CD4-positive, alpha-beta T cell treated with Interleukin-17A for 1 hour (primary cell): ENCODE results near the gene ELOVL1.

Experiments used
- DNase-seq: peaks from one replicate; pipeline ENCODE4 v3.0.0-alpha.2; 2020

Gene ELOVL1

DNA sequence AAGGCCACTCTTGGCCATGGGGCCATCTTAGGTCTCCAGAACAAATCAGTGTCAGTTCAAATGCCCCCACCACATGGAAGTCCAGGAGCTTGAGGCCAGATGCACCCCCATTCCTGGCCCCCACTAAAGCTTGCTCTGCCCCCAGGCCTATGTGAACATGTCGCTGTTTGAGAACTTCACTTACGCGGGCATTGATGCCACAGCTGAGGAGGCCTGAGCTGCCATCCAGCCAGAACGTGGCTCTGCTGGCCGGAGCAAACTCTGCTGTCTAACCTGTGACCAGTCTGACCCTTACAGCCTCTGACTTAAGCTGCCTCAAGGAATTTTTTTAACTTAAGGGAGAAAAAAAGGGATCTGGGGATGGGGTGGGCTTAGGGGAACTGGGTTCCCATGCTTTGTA, 45.3 kb downstream of the ELOVL1 start:
- DNase-seq = no peak

DNA sequence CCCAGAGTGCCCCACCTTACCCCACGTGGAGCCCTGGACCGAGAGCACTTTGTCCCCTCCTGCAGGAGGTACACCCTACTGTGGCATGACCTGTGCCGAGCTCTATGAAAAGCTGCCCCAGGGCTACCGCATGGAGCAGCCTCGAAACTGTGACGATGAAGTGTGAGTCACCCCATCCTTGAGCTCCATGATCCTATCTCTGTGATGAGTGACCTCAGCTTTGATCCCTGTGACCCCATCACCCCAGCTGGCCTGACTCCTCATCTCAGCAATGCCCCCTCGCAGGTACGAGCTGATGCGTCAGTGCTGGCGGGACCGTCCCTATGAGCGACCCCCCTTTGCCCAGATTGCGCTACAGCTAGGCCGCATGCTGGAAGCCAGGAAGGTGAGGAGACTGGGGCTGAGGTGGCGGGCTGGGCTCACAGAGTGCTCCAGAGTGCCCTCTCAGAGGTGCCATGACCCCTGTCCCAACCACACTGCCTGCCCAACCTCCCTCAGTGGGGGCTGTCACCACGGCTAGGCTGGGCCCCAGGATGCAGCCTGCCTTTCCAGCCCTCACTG, 46.4 kb downstream of the ELOVL1 start:
- DNase-seq = no peak

GRCh38 chr1:43319766-43320165, 48.0 kb downstream of the ELOVL1 start:
- DNase-seq = no peak

DNA sequence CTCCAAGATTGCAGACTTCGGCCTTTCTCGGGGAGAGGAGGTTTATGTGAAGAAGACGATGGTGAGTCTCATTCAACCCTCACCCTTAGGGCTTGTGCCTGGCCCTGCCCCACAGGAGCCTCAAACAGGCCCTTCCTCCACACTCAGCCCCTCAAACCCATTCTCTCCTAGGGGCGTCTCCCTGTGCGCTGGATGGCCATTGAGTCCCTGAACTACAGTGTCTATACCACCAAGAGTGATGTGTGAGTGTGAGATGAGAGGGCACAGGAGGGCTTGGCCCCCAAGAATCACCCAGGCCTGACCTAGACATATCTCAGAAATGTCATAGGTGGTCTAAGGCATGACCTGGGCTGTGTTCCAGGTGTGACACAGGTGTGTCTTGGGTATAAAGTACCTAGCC, 48.5 kb downstream of the ELOVL1 start:
- DNase-seq = no peak

DNA sequence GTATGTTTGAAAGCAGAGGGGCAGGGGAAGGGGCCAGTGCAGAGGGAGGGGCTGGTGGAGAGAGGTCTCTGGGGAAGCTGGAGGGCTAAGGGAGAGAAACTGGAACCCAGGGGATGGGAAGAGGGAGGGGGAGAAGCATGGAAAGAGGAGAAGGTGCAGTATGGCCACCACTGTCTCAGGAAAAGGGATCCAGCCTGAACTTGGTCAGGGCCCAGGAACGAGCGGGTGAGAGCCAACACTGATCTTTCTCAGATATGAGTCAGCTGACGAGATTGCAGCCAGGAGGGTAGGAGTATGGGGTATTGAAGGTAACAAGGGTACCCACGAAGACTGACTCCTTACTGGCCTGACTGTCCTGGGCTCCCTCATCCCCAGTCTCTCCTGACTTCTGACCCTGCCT, 49.0 kb downstream of the ELOVL1 start:
- DNase-seq = no peak

DNA sequence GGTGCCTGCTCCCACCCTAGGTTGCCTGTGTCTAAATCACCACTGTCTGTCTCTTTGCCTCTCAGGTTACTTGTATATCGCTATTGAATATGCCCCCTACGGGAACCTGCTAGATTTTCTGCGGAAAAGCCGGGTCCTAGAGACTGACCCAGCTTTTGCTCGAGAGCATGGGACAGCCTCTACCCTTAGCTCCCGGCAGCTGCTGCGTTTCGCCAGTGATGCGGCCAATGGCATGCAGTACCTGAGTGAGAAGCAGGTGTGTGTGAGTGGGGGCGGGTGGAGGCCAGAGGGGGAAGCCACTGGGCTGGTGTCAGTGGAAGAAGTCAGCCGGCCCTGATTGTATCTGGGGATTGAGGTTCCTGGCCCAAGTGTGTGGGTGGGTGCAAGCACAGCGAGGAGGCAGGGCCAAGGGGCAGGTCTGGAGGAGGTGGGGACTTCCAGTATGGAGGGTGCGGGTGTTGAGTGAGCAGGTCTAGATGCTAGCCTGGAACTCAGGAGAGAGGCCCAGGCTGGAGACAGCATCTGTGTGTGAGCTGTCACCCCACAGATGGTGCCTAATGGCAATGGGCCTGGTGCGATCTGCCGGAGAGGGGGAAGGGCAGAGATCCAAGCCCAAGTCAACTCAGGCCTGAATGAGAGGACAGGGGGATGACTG, 49.9 kb downstream of the ELOVL1 start:
- no peak for DNase-seq

GRCh38 chr1:43316738-43317520, 50.9 kb downstream of the ELOVL1 start:
- no peak for DNase-seq

GRCh38 chr1:43315963-43316737, 51.7 kb downstream of the ELOVL1 start:
- DNase-seq = no peak

- DNase-seq = no peak
These were observed 52.3 kb downstream of the ELOVL1 start for GRCh38 chr1:43315481-43315880.

DNA sequence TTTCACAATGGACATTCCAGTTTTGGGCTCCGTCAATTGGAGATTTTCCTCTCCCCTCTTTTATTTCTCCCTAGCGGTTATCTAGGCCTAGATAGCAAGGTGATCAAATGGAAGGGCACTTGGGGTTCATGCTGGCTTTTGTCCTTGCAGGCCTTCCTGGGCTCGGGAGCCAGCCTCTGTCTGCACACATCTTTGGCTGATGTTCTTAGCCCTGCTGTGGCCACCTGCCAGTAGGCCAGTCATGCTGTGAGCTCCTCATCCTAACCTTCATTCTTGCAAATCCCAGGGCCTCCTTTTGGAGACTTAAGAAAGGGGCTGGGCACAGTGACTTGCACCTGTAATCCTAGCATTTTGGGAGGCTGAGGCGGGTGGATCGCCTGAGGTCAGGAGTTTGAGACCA, 53.6 kb downstream of the ELOVL1 start:
- no peak for DNase-seq

DNA sequence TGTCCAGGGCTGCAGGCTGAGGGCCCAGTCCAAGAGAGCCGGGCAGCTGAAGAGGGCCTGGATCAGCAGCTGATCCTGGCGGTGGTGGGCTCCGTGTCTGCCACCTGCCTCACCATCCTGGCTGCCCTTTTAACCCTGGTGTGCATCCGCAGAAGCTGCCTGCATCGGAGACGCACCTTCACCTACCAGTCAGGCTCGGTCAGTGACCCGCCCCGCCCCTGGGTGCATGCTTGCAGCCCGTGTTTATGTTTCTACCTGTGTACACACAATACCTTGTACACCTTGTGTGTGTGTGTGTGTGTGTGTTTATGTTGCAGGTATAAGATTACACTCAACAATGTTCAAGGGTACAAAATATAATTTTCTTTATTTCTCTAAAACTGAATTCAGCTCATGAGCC, 54.0 kb downstream of the ELOVL1 start:
- DNase-seq = no peak
